ENCODE measurements around the gene IGLL5. TPM values are rescaled to one million over a fixed set of nuclear protein-coding genes. Genes with fewer than 3 reads are reported as not detected.

IGLL5 gene
- polyA plus RNA-seq, 2 of the 4 experiments (the other 2 are of a cell fraction) = not detected

DNA sequence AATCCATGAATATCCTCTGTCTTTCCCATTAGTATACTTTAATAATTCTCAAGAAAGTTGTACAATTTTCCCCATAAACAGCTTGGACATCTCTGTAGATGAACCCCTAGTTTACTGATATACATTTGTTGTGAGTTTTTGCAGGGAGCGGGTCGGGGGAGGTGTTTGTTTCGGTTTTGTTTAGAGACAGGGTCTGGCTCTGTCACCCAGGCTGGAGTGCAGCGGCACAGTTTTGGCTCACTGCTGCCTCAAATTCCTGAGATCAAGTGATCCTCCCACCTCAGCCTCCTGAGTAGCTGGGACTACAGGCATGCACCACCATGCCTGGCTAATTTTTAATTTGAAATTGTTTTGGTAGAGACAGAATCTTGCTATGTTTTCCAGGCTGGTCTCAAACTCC lies 57.6 kb downstream of the IGLL5 start:
- ATAC-seq = no peak
- WGBS (ENCODE audit: missing lambda C conversion rate) = 75% methylated on average over 4 of the region's 4 CpGs
- POLR2A ChIA-PET = no interaction called here

More for the DNA sequence above, 57.6 kb downstream of the IGLL5 start:
- Histone ChIP-seq H3K9me3 (no peaks in the 10 kb centered on the region), H3K4me1 (no peaks in the 10 kb centered on the region), H3K4me2 (no peak overlapping the region), H3K4me3 (no peak overlapping the region), H3K27ac (no peak overlapping the region)
- FAIRE-seq (no peak), DNase-seq (ENCODE audit: low read depth in 1 of 2, low spot score in 1 of 2) (no peak)
- CTCF ChIA-PET = interaction anchor here (1.0 to 4.6 kb wide), 3 partner anchors 10 to 157 kb away, joined by 3 to 28 read pairs (median 4); no protein-coding TSS in a partner anchor
- TF ChIP-seq ESRRA (IDR thresholded peaks at IDR 0.05; ENCODE audit: borderline replicate concordance, low read length) (no peak), FOXS1 (CRISPR knock-in tag; IDR thresholded peaks at IDR 0.05) (no peak), HOXB5 (CRISPR knock-in tag; IDR thresholded peaks at IDR 0.05) (no peak), HDAC2 (IDR thresholded peaks at IDR 0.05) (no peak), KDM1A (IDR thresholded peaks at IDR 0.05; ENCODE audit: low read depth) (no peak), RAD21 (conservative IDR thresholded peaks at IDR 0.05 in 1 of 2, IDR thresholded peaks at IDR 0.05 in 1 of 2) (no peak), MAZ (IDR thresholded peaks at IDR 0.05; ENCODE audit: borderline replicate concordance, low read depth, low read length) (no peak), RARB (CRISPR knock-in tag; IDR thresholded peaks at IDR 0.05) (no peak)
- TF ChIP-seq, protein P1, sequence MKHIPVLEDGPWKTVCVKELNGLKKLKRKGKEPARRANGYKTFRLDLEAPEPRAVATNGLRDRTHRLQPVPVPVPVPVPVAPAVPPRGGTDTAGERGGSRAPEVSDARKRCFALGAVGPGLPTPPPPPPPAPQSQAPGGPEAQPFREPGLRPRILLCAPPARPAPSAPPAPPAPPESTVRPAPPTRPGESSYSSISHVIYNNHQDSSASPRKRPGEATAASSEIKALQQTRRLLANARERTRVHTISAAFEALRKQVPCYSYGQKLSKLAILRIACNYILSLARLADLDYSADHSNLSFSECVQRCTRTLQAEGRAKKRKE (CRISPR knock-in tag; IDR thresholded peaks at IDR 0.05; ENCODE audit: low read depth) = no peak
- TF ChIP-seq, protein P2, sequence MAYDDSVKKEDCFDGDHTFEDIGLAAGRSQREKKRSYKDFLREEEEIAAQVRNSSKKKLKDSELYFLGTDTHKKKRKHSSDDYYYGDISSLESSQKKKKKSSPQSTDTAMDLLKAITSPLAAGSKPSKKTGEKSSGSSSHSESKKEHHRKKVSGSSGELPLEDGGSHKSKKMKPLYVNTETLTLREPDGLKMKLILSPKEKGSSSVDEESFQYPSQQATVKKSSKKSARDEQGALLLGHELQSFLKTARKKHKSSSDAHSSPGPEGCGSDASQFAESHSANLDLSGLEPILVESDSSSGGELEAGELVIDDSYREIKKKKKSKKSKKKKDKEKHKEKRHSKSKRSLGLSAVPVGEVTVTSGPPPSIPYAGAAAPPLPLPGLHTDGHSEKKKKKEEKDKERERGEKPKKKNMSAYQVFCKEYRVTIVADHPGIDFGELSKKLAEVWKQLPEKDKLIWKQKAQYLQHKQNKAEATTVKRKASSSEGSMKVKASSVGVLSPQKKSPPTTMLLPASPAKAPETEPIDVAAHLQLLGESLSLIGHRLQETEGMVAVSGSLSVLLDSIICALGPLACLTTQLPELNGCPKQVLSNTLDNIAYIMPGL (CRISPR knock-in tag; IDR thresholded peaks at IDR 0.05; ENCODE audit: borderline replicate concordance) = no peak

Small RNA genes lying within 50 kb of the gene (small RNA-seq; reads per million reads assigned to genes)
- gene IGLC4 (0 reads per million in 6 experiments), gene IGLC5 (0 reads per million in 6 experiments), gene IGLJ1 (0 reads per million in 6 experiments), gene IGLJ2 (0 reads per million in 6 experiments), gene IGLJ3 (0 reads per million in 6 experiments), gene IGLJ4 (0 reads per million in 6 experiments), gene IGLJ5 (0 reads per million in 6 experiments), gene IGLJ6 (0 reads per million in 6 experiments), gene IGLJ7 (0 reads per million in 6 experiments), gene IGLV2-5 (0 reads per million in 6 experiments), gene IGLV3-2 (0 reads per million in 6 experiments), gene IGLV3-4 (0 reads per million in 6 experiments), gene IGLV3-6 (0 reads per million in 6 experiments), gene IGLV3-7 (0 reads per million in 6 experiments), gene MIR5571 (0 reads per million in 6 experiments)

Other genes starting within 250 kb of the IGLL5 start
- not detected in 2 replicates for gene GGTLC2, start 243.2 kb upstream of the IGLL5 start, polyA plus RNA-seq (2011; rRNA removed)
- not detected in 3 replicates for gene GGTLC2, start 243.2 kb upstream of the IGLL5 start, polyA plus RNA-seq (2017; fragmentation: RNase III; extraction: RNeasy Plus Mini Kit Qiagen cat#74134 plus additional on column Dnase treatment)
- gene GNAZ, start 182.7 kb downstream of the IGLL5 start, polyA plus RNA-seq (2011; rRNA removed) = 1.9 and 2.0 TPM in 2 replicates
- gene GNAZ, start 182.7 kb downstream of the IGLL5 start, polyA plus RNA-seq (2017; fragmentation: RNase III; extraction: RNeasy Plus Mini Kit Qiagen cat#74134 plus additional on column Dnase treatment) = 1.9 to 2.5 TPM (median 2.1 TPM) in 3 replicates

Measured in A549 (cell line).